ENCODE measurements around the gene SAP30BP. TPM values are rescaled to one million over a fixed set of nuclear protein-coding genes. Genes with fewer than 3 reads are reported as not detected.

The SAP30BP gene
- 121 to 138 TPM (median 123 TPM) in 5 replicates for total RNA-seq (2022; extraction: Qiagen RNA extraction)

GRCh38 chr17:75666959-75667790, at the start of gene SAP30BP, which contains the start of gene RECQL5:
Gene SAP30BP, plus strand, starts transcription at chr17:75667338. Its CDS starts 35 bp downstream, at chr17:75667373.
Gene RECQL5, minus strand, starts transcription at chr17:75667154. Its CDS starts 597 bp downstream, at chr17:75666557.

GRCh38 chr17:75632863-75633485, 34.2 kb upstream of the SAP30BP start, which contains the start of gene SMIM5:
Gene SMIM5, plus strand, starts transcription at chr17:75633434. Its CDS starts 6,768 bp downstream, at chr17:75640202.

GRCh38 chr17:75720656-75721462, 53.7 kb downstream of the SAP30BP start, which contains the start of gene ITGB4:
Gene ITGB4, plus strand, starts transcription at chr17:75721459. Its CDS starts 3,245 bp downstream, at chr17:75724704.

Other genes with a start within 250 kb of the SAP30BP start
- gene TMEM94, start 210.7 kb upstream of the SAP30BP start, total RNA-seq (2022; extraction: Qiagen RNA extraction) = 30.1 to 53.5 TPM (median 47.1 TPM) in 5 replicates
- gene CASKIN2, start 151.8 kb upstream of the SAP30BP start, total RNA-seq (2022; extraction: Qiagen RNA extraction) = 7.3 to 14.5 TPM (median 12.9 TPM) in 5 replicates
- gene TSEN54, start 150.8 kb upstream of the SAP30BP start, total RNA-seq (2022; extraction: Qiagen RNA extraction) = 24.7 to 40.2 TPM (median 35.3 TPM) in 5 replicates
- 20.1 to 33.9 TPM (median 32.7 TPM) in 5 replicates for gene LLGL2, start 141.6 kb upstream of the SAP30BP start, total RNA-seq (2022; extraction: Qiagen RNA extraction)
- 31.9 to 58.4 TPM (median 48.6 TPM) in 5 replicates for gene MYO15B, start 79.5 kb upstream of the SAP30BP start, total RNA-seq (2022; extraction: Qiagen RNA extraction)
- gene SMIM5, start 33.9 kb upstream of the SAP30BP start, total RNA-seq (2022; extraction: Qiagen RNA extraction) = 0.71 to 1.1 TPM (median 1.0 TPM) in 5 replicates
- gene RECQL5, start 184 bp upstream of the SAP30BP start, total RNA-seq (2022; extraction: Qiagen RNA extraction) = 21.9 to 27.7 TPM (median 26.7 TPM) in 5 replicates
- 81.3 to 148 TPM (median 126 TPM) in 5 replicates for gene ITGB4, start 54.1 kb downstream of the SAP30BP start, total RNA-seq (2022; extraction: Qiagen RNA extraction)
- 56.4 to 83.4 TPM (median 76.0 TPM) in 5 replicates for gene GALK1, start 97.9 kb downstream of the SAP30BP start, total RNA-seq (2022; extraction: Qiagen RNA extraction)
- gene UNK, start 117.5 kb downstream of the SAP30BP start, total RNA-seq (2022; extraction: Qiagen RNA extraction) = 25.1 to 30.9 TPM (median 29.6 TPM) in 5 replicates
- 3.2 to 6.9 TPM (median 6.3 TPM) in 5 replicates for gene UNC13D, start 177.1 kb downstream of the SAP30BP start, total RNA-seq (2022; extraction: Qiagen RNA extraction)
- 86.8 to 93.9 TPM (median 89.6 TPM) in 5 replicates for gene WBP2, start 188.0 kb downstream of the SAP30BP start, total RNA-seq (2022; extraction: Qiagen RNA extraction)
- gene TRIM47, start 211.2 kb downstream of the SAP30BP start, total RNA-seq (2022; extraction: Qiagen RNA extraction) = 145 to 227 TPM (median 215 TPM) in 5 replicates
- gene TRIM65, start 229.6 kb downstream of the SAP30BP start, total RNA-seq (2022; extraction: Qiagen RNA extraction) = 24.6 to 40.6 TPM (median 35.3 TPM) in 5 replicates
- gene MRPL38, start 237.5 kb downstream of the SAP30BP start, total RNA-seq (2022; extraction: Qiagen RNA extraction) = 78.3 to 135 TPM (median 120 TPM) in 5 replicates

Data from A549 treated with dexamethasone at 1 μM for 4 hours (cell line).